HG02885 (cell line): Measurements from ENCODE around the gene SECTM1.
"Not testable (repeated sequence)": the region's sequence is repeated elsewhere in the genome, so short reads cannot be mapped to it uniquely, and the experiment has no call there.

Experiments used
- ATAC-seq: cut with Tn5 transposase; IDR thresholded peaks from one replicate; pipeline ENCODE4 v1.9.1; 2021; ENCODE audit warnings: mild to moderate bottlenecking; ENCODE audit not compliant: unreplicated experiment, poor library complexity

SECTM1 gene

GRCh38 chr17:82349287-82349701 lies 15.7 kb upstream of the SECTM1 start:
- no peak for ATAC-seq

DNA sequence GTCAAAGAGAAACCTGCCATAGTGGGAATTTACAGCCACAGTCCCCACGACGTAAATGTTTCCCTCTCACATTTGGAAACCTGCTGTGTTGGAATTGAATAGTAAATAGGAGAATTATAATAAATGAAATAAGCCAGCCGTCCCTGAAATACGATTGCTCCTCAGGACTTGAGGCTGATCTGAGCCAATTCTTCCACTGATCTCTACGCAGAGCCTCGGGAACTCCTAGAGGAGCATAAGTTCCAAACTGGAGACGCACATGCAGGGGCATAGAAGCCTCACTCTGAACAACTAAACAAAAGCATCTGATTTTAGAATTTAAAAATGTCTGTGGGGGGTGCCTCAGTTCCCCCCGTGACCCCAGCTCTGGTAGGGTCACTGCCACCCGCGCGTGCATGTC lies 15.3 kb upstream of the SECTM1 start:
- no peak for ATAC-seq

GRCh38 chr17:82348434-82348833 lies 14.9 kb upstream of the SECTM1 start:
- ATAC-seq, result no peak

- not testable (repeated sequence) for ATAC-seq
These were observed 14.4 kb upstream of the SECTM1 start for GRCh38 chr17:82347994-82348393.

GRCh38 chr17:82346342-82347300 lies 13.1 kb upstream of the SECTM1 start:
- ATAC-seq, result no peak

GRCh38 chr17:82345151-82345976 lies 11.8 kb upstream of the SECTM1 start:
- ATAC-seq, result no peak

- no peak for ATAC-seq
These were observed 10.8 kb upstream of the SECTM1 start for GRCh38 chr17:82344175-82344907.

DNA sequence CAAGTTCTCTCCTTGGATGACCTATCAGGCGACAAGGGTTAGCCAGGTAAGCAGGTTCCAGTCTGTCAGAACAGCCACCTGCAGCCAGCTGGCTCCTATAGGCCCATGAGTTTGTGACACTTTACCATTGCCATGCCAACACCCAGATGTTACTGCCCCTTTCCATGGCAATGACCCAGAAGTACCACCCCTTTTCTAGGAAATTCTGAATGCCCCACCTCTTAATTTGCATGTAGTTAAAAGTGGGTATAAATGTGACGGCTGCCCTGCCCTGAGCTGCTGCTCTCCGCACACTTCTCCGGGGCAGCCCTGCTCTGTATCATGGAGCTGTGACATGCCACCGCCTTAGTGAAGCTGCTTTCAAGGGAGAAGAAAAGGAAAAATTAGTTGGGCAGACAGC lies 10.0 kb upstream of the SECTM1 start:
- no peak for ATAC-seq

GRCh38 chr17:82342361-82343079 lies 9.0 kb upstream of the SECTM1 start:
- no peak for ATAC-seq

- ATAC-seq, result no peak
These were observed 6.3 kb upstream of the SECTM1 start for GRCh38 chr17:82339634-82340580.

GRCh38 chr17:82338858-82339633 lies 5.5 kb upstream of the SECTM1 start:
- ATAC-seq, result no peak

DNA sequence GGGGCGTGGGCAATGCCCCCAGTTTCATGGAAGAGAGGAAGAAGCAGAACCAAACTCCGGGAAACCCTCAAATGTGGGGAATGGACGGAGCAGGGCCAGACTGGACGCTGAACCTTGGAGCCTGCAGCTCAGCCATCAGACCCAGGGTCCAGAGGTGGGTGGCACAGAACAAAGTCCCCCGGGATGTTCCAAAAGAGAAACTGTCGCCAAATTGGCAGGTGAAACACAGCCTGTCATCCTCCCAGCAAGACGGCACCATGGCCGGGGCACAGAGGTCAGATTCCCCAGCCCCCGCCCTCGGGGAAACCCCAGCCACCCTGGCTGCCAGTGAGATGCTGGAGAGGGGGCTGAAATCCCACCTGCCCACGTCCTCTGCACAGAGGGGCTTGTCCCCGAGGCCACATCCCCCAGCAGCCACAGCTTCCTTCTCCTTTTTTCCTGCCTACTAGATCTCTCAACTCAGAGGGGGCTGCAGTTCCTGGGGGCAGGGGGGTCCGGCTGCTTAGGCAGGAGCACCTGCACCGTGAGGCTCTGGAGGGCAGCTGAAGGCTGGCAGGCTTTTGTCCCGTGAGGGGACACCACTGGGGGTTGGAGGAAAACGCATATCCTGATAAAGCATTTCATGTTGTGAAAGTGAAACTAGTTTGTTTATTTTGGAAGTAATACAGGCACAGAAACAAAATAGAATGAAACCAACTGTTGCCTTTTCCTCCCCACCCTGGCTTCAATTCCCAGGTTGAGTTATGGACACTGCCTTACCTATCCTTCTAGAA lies 1.2 kb upstream of the SECTM1 start:
- ATAC-seq, result no peak

GRCh38 chr17:82334204-82334621 lies 647 bp upstream of the SECTM1 start:
- no peak for ATAC-seq

GRCh38 chr17:82332669-82333278 lies 792 bp downstream of the SECTM1 start:
- ATAC-seq, result no peak

DNA sequence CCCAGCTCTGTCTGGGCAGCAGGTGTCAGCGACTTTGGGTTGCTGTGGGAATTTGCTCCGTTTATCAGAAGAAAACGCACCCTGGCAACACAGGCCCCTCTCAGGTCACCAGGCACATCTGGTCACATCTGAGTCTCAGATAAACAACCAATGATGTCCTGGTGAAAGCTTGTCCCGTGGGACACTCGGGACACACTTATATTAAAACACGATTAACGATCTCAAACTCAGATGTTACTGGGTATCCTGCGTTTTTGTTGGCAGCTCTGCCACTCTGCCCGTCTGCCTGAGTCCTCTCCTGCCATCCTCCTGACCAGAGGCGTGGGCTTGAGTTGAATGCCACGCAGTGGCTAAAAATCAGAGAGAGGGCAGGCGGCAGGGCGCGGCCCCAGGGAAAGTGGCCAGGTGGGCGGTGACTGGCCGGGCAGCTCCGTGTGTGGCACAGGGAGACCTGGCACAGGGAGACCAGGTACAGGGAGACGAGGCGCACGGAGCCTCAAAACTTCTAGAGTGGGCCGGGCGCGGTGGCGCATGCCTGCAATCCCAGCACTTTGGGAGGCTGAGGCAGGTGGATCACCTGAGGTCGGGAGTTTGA lies 2.1 kb downstream of the SECTM1 start:
- no peak for ATAC-seq
